Measurements from ENCODE around the gene ABHD8. TPM values are rescaled to one million over a fixed set of nuclear protein-coding genes. Genes with fewer than 3 reads are reported as not detected.

The ABHD8 gene
- total RNA-seq, 1 donor from 2014 or later = 6.6 TPM

- no peak for TF ChIP-seq CTCF (IDR thresholded peaks at IDR 0.05)
- Mint-ChIP-seq H3K27ac (ENCODE audit: unreplicated experiment) (no peak overlapping the region), H3K27me3 (ENCODE audit: low read depth) (no peaks in the 10 kb centered on the region), H3K4me3 (ENCODE audit: unreplicated experiment) (peak overlapping the region; percentile 22), H3K36me3 (ENCODE audit: low read depth) (no peaks in the 10 kb centered on the region), H3K9me3 (ENCODE audit: low read depth) (no peaks in the 10 kb centered on the region), H3K4me1 (ENCODE audit: low read depth) (peaks cover 8% of the 10 kb centered on the region)
- no peak for DNase-seq (ENCODE audit: low spot score)
These were observed 13.7 kb downstream of the ABHD8 start for GRCh38 chr19:17289489-17289888.

- TF ChIP-seq CTCF (IDR thresholded peaks at IDR 0.05) = no peak
- H3K27ac Mint-ChIP-seq (ENCODE audit: unreplicated experiment) = no peak overlapping the region
- peaks cover 7% of the 10 kb centered on the region for H3K4me1 Mint-ChIP-seq (ENCODE audit: low read depth)
- no peak for DNase-seq (ENCODE audit: low spot score)
- H3K27me3 Mint-ChIP-seq (ENCODE audit: low read depth) = no peaks in the 10 kb centered on the region
- H3K4me3 Mint-ChIP-seq (ENCODE audit: unreplicated experiment) = no peak overlapping the region
- no peaks in the 10 kb centered on the region for H3K9me3 Mint-ChIP-seq (ENCODE audit: low read depth)
- H3K36me3 Mint-ChIP-seq (ENCODE audit: low read depth) = no peaks in the 10 kb centered on the region
These were observed 16.5 kb downstream of the ABHD8 start for GRCh38 chr19:17286752-17287151.

- Mint-ChIP-seq H3K4me3 (ENCODE audit: unreplicated experiment) (no peak overlapping the region), H3K27ac (ENCODE audit: unreplicated experiment) (no peak overlapping the region), H3K36me3 (ENCODE audit: low read depth) (no peaks in the 10 kb centered on the region), H3K27me3 (ENCODE audit: low read depth) (no peaks in the 10 kb centered on the region), H3K9me3 (ENCODE audit: low read depth) (no peaks in the 10 kb centered on the region), H3K4me1 (ENCODE audit: low read depth) (peaks cover 10% of the 10 kb centered on the region)
- no peak for DNase-seq (ENCODE audit: low spot score)
- TF ChIP-seq CTCF (IDR thresholded peaks at IDR 0.05) = no peak
These were observed 17.0 kb downstream of the ABHD8 start for GRCh38 chr19:17286263-17286662.

- TF ChIP-seq CTCF (IDR thresholded peaks at IDR 0.05) = no peak
- Mint-ChIP-seq H3K4me1 (ENCODE audit: low read depth) (peaks cover 12% of the 10 kb centered on the region), H3K36me3 (ENCODE audit: low read depth) (no peaks in the 10 kb centered on the region), H3K27ac (ENCODE audit: unreplicated experiment) (no peak overlapping the region), H3K4me3 (ENCODE audit: unreplicated experiment) (no peak overlapping the region), H3K27me3 (ENCODE audit: low read depth) (no peaks in the 10 kb centered on the region), H3K9me3 (ENCODE audit: low read depth) (no peaks in the 10 kb centered on the region)
- no peak for DNase-seq (ENCODE audit: low spot score)
These were observed 17.6 kb downstream of the ABHD8 start for GRCh38 chr19:17285415-17286135.

- Mint-ChIP-seq H3K4me3 (ENCODE audit: unreplicated experiment) (no peak overlapping the region), H3K27me3 (ENCODE audit: low read depth) (no peaks in the 10 kb centered on the region), H3K36me3 (ENCODE audit: low read depth) (peaks cover 2% of the 10 kb centered on the region), H3K27ac (ENCODE audit: unreplicated experiment) (no peak overlapping the region), H3K4me1 (ENCODE audit: low read depth) (peaks cover 9% of the 10 kb centered on the region), H3K9me3 (ENCODE audit: low read depth) (no peaks in the 10 kb centered on the region)
- TF ChIP-seq CTCF (IDR thresholded peaks at IDR 0.05) = no peak
- no peak for DNase-seq (ENCODE audit: low spot score)
These were observed 19.7 kb downstream of the ABHD8 start for GRCh38 chr19:17283504-17283996.
